Activated naive CD4-positive, alpha-beta T cell treated with anti-CD3 and anti-CD28 coated beads, Interleukin-2, amount 10 ng/mL, durations not matched to agents 5 hours and 36 hours (primary cell): ENCODE results near the gene MSRB1. TPM values are rescaled to one million over a fixed set of nuclear protein-coding genes. Genes with fewer than 3 reads are reported as not detected.

ENCODE experiments used
- total RNA-seq, 2 experiments: library from RNA; stranded (reverse); gene quantifications; one replicate each; pipeline ENCODE4 v1.2.3, GENCODE V29; 2021

MSRB1 gene
- 10 to 100 TPM; 13.7 to 13.8 TPM for total RNA-seq

GRCh38 chr16:1942810-1943726, at the start of gene MSRB1:
MSRB1 (minus strand) TSS chr16:1943199; CDS start chr16:1943156, 43 bp downstream.

GRCh38 chr16:1989209-1990100, 46.5 kb upstream of the MSRB1 start, which contains the start of gene SYNGR3:
SYNGR3 (plus strand) TSS chr16:1989970; CDS start chr16:1990103, 133 bp downstream.

GRCh38 chr16:1983544-1984346, 40.7 kb upstream of the MSRB1 start, which contains the start of gene GFER:
GFER (plus strand) TSS chr16:1984193; CDS start chr16:1984219, 26 bp downstream.

GRCh38 chr16:1981398-1981836, 38.4 kb upstream of the MSRB1 start, which contains the start of gene NOXO1:
NOXO1 (minus strand) TSS chr16:1981469; CDS start chr16:1981179, 290 bp downstream.

GRCh38 chr16:1971796-1972489, 28.9 kb upstream of the MSRB1 start, which contains the start of gene TBL3:
TBL3 (plus strand) TSS chr16:1972053; CDS start chr16:1972165, 112 bp downstream.

GRCh38 chr16:1966460-1966859, 23.5 kb upstream of the MSRB1 start, which contains the start of gene RNF151:
RNF151 (plus strand) TSS chr16:1966856; CDS start chr16:1966882, 26 bp downstream.

GRCh38 chr16:1964506-1965395, 21.8 kb upstream of the MSRB1 start, which contains the start of gene RPS2:
RPS2 (minus strand) TSS chr16:1964826; CDS start chr16:1964625, 201 bp downstream.

GRCh38 chr16:1959269-1960039, 16.5 kb upstream of the MSRB1 start, which contains the start of gene NDUFB10:
NDUFB10 (plus strand) TSS chr16:1959538; CDS start chr16:1959625, 87 bp downstream.

GRCh38 chr16:1918351-1919326, 24.4 kb downstream of the MSRB1 start, which contains the start of gene HS3ST6:
HS3ST6 (minus strand) TSS chr16:1918415; CDS start chr16:1918323, 92 bp downstream.

Other genes starting within 250 kb of the MSRB1 start
- 100 to 1,000 TPM; 107 to 115 TPM for gene MAPK8IP3, start 237.0 kb downstream of the MSRB1 start, total RNA-seq
- gene NME3, start 171.7 kb downstream of the MSRB1 start, total RNA-seq = 10 to 100 TPM; 43.1 to 45.1 TPM
- gene EME2, start 170.4 kb downstream of the MSRB1 start, total RNA-seq = 10 to 100 TPM; 26.6 to 27.4 TPM
- gene MRPS34, start 170.1 kb downstream of the MSRB1 start, total RNA-seq = 10 to 100 TPM; 88.3 to 89.4 TPM
- 10 to 100 TPM; 53.5 to 53.7 TPM for gene SPSB3, start 160.6 kb downstream of the MSRB1 start, total RNA-seq
- 10 to 100 TPM; 45.7 to 47.8 TPM for gene NUBP2, start 160.2 kb downstream of the MSRB1 start, total RNA-seq
- under 1 TPM in 1 of 2 experiments, not detected in 1; 0.15 TPM for gene IGFALS, start 149.5 kb downstream of the MSRB1 start, total RNA-seq
- 10 to 100 TPM; 41.0 to 44.3 TPM for gene HAGH, start 116.4 kb downstream of the MSRB1 start, total RNA-seq
- 10 to 100 TPM; 11.3 to 11.5 TPM for gene FAHD1, start 116.0 kb downstream of the MSRB1 start, total RNA-seq
- not detected for gene MEIOB, start 71.0 kb downstream of the MSRB1 start, total RNA-seq
- not detected for gene HS3ST6, start 24.8 kb downstream of the MSRB1 start, total RNA-seq
- gene RPL3L, start 11.5 kb upstream of the MSRB1 start, total RNA-seq = not detected
- 100 to 1,000 TPM; 110 to 120 TPM for gene NDUFB10, start 16.3 kb upstream of the MSRB1 start, total RNA-seq
- 1,000 to 10,000 TPM; 3,275 to 3,410 TPM for gene RPS2, start 21.6 kb upstream of the MSRB1 start, total RNA-seq
- gene RNF151, start 23.7 kb upstream of the MSRB1 start, total RNA-seq = not detected
- gene TBL3, start 28.9 kb upstream of the MSRB1 start, total RNA-seq = 10 to 100 TPM; 24.4 to 27.4 TPM
- under 1 TPM; 0.40 to 0.77 TPM for gene NOXO1, start 38.3 kb upstream of the MSRB1 start, total RNA-seq
- gene GFER, start 41.0 kb upstream of the MSRB1 start, total RNA-seq = 10 to 100 TPM; 26.6 to 27.3 TPM
- gene SYNGR3, start 46.8 kb upstream of the MSRB1 start, total RNA-seq = 1 to 10 TPM; 2.2 to 2.8 TPM
- gene ZNF598, start 66.6 kb upstream of the MSRB1 start, total RNA-seq = 10 to 100 TPM; 51.5 to 52.2 TPM
- gene NPW, start 76.6 kb upstream of the MSRB1 start, total RNA-seq = under 1 TPM; 0.24 to 0.48 TPM
- gene NHERF2, start 83.7 kb upstream of the MSRB1 start, total RNA-seq = 1 to 10 TPM; 2.8 to 3.2 TPM
- gene NTHL1, start 104.6 kb upstream of the MSRB1 start, total RNA-seq = 10 to 100 TPM; 21.4 to 21.8 TPM
- gene TSC2, start 104.8 kb upstream of the MSRB1 start, total RNA-seq = 100 to 1,000 TPM; 106 to 109 TPM
- 10 to 100 TPM; 66.5 to 78.0 TPM for gene PKD1, start 192.7 kb upstream of the MSRB1 start, total RNA-seq
- gene RAB26, start 205.4 kb upstream of the MSRB1 start, total RNA-seq = under 1 TPM in 1 of 2 experiments, not detected in 1; 0.15 TPM
- 10 to 100 TPM; 57.4 to 58.9 TPM for gene TRAF7, start 212.6 kb upstream of the MSRB1 start, total RNA-seq